Measurements from ENCODE around the gene KCNK3. TPM values are rescaled to one million over a fixed set of nuclear protein-coding genes. Genes with fewer than 3 reads are reported as not detected.
A peak's percentile ranks its signal among the peaks of the same experiment; 100 is the strongest.

Gene KCNK3
- total and polyA plus RNA-seq, 9 donors, result 0.76 to 78.2 (median 2.1) TPM

DNA sequence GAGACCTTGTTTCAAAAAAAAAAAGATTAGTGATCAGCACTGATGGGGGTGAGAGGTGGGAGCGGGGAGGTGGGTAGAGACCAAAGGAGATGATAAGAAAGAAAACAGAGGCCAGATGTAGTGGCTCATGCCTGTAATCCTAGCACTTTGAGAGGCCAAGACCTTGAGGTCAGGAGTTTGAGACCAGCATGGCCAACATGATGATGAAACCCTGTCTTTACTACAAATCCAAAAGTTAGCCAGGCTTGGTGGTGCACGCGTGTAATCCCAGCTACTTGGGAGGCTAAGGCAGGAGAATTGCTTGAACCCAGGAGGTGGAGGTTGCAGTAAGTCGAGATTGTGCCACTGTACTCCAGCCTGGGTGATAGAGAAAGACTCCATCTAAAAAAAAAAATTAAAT is 62.0 kb downstream of the KCNK3 start:
- Histone ChIP-seq H3K27ac (no peak overlapping the region), H3K9me3 (no peaks in the 10 kb centered on the region), H3K4me3 (no peak overlapping the region), H3K36me3 (no peaks in the 10 kb centered on the region), H3K4me1 (ENCODE audit: insufficient read depth) (peaks cover 10% of the 10 kb centered on the region), H3K27me3 (no peaks in the 10 kb centered on the region)
- TF ChIP-seq, protein P1, sequence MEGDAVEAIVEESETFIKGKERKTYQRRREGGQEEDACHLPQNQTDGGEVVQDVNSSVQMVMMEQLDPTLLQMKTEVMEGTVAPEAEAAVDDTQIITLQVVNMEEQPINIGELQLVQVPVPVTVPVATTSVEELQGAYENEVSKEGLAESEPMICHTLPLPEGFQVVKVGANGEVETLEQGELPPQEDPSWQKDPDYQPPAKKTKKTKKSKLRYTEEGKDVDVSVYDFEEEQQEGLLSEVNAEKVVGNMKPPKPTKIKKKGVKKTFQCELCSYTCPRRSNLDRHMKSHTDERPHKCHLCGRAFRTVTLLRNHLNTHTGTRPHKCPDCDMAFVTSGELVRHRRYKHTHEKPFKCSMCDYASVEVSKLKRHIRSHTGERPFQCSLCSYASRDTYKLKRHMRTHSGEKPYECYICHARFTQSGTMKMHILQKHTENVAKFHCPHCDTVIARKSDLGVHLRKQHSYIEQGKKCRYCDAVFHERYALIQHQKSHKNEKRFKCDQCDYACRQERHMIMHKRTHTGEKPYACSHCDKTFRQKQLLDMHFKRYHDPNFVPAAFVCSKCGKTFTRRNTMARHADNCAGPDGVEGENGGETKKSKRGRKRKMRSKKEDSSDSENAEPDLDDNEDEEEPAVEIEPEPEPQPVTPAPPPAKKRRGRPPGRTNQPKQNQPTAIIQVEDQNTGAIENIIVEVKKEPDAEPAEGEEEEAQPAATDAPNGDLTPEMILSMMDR (IDR thresholded peaks at IDR 0.05), result no peak
- no peak for TF ChIP-seq POLR2A (IDR thresholded peaks at IDR 0.05)
- no peak for TF ChIP-seq EP300 (IDR thresholded peaks at IDR 0.05)
- intact Hi-C loops (cut with DNase I), result no loop called here
- no peak for DNase-seq
- WGBS, 3 donors, result 93 to 96% (median 95%) methylated on average over 4 of the region's 4 CpGs

DNA sequence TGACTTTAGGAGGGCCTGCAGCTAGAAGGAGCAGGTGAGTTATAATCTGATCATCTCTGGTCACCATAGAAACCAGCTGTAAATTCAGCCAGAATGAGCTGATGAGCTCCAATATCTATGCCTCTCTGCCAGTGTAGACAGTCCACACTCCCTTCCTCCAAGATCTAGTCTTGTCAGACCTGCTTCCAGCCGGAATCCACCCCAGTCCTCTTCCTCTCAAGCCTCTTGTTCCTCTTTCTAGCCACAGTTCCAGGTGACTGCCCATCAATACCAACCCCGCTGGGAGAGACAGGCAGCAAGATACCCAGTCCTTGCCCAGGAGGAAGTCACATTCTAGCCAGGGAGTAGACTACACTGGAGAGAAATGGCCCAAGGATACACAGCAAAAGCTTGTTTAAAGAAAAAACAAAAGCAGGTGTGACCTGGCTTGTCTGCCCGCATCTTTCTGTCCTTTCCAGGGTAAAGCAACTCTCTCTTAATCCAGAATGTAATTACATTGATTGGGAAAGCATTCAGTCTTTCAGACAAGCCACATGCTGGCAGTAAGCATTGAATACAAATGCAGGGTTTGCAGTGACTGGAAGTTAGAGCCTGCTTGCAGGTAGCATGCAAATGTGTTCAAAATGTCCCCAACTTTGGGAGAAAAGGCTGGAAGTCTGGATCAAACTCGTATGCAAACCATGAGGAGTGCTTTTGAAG is 62.6 kb downstream of the KCNK3 start:
- WGBS, 3 donors, result 84 to 87% (median 86%) methylated on average over 4 of the region's 4 CpGs
- no peak overlapping the region for H3K27ac ChIP-seq

DNA sequence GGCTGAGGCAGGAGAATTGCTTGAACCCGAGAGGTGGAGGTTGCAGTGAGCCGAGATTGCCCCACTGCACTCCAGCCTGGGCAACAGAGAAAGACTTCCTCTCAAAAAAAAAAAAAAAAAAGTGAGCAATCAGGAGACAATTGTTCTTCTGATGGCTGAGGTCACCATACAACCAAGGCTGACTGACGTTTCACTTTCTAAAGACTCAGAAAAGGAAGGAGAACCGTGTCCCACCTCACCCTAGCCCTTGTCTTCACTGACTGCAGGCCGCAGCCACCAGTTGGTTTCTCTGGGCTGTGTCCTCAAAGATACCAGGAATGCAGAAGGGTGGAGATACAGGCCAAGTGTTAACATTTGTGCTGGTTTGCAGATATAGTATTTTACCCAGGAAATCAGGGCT is 63.8 kb downstream of the KCNK3 start:
- WGBS, 3 donors, result 87 to 92% (median 90%) methylated on average over 5 of the region's 5 CpGs
- TF ChIP-seq EP300 (IDR thresholded peaks at IDR 0.05), result no peak
- no peak for TF ChIP-seq POLR2A (IDR thresholded peaks at IDR 0.05)
- TF ChIP-seq, protein P1 (IDR thresholded peaks at IDR 0.05), result no peak
- intact Hi-C loops (cut with DNase I), result no loop called here
- H3K9me3 ChIP-seq, result no peaks in the 10 kb centered on the region
- no peaks in the 10 kb centered on the region for H3K36me3 ChIP-seq
- H3K27me3 ChIP-seq, result no peaks in the 10 kb centered on the region
- DNase-seq, result no peak
- H3K4me3 ChIP-seq, result no peak overlapping the region
- H3K27ac ChIP-seq, result no peak overlapping the region
- H3K4me1 ChIP-seq (ENCODE audit: insufficient read depth), result peaks cover 10% of the 10 kb centered on the region

More for the DNA sequence above, 62.6 kb downstream of the KCNK3 start:
- Histone ChIP-seq H3K4me3 (no peak overlapping the region), H3K36me3 (no peaks in the 10 kb centered on the region), H3K27me3 (no peaks in the 10 kb centered on the region), H3K9me3 (no peaks in the 10 kb centered on the region), H3K4me1 (ENCODE audit: insufficient read depth) (peaks cover 10% of the 10 kb centered on the region)
- TF ChIP-seq EP300 (IDR thresholded peaks at IDR 0.05), result no peak
- TF ChIP-seq, protein P1 (IDR thresholded peaks at IDR 0.05), result no peak
- no peak for TF ChIP-seq POLR2A (IDR thresholded peaks at IDR 0.05)
- DNase-seq, result no peak
- intact Hi-C loops (cut with DNase I), result no loop called here

DNA sequence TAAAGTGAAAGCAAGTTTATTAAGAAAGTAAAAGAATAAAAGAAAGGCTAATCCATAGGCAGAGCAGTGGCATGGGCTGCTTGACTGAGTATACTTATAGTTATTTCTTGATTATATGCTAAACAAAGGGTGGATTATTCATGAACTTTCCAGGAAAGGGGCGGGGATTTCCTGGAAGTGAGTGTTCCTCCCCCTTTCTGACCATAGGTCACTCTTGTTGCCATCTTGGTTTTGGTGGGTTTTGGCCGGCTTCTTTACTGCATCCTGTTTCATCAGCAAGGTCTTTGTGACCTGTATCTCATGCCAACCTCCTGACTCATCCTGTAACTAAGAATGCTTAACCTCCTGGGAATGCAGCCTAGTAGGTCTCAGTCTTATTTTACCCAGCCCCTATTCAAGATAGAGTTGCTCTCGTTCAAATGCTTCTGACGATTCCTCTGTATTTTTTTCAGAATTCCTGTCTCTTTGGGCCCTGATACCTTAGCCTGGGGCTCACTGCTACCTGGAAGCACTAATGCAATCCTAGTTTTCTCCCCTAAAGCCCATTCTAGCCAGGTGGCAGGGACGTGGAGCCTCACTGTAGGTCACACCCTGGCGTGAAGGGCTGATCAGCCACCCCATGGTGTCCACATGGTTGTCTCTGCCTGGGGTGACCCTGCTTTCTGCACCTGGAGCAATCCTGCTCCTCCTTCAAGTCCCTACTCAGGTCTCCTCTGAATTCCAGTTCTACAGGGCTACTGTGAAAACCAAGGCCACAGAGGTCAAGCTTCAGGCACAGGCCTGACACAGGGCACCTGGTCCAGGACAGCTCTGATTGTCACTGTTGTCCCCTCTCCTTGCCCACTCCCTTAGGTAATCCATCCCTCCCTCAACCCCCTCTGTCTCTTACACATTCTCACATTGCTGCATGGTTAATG is 65.6 kb downstream of the KCNK3 start:
- no peaks in the 10 kb centered on the region for H3K27me3 ChIP-seq
- no peak for TF ChIP-seq POLR2A (IDR thresholded peaks at IDR 0.05)
- TF ChIP-seq EP300 (IDR thresholded peaks at IDR 0.05), result peak; percentile 12
- TF ChIP-seq, protein P1 (IDR thresholded peaks at IDR 0.05), result no peak
- WGBS, 3 donors, result 26 to 33% (median 33%) methylated on average over 6 of the region's 6 CpGs
- intact Hi-C loops (cut with DNase I), result no loop called here
- H3K36me3 ChIP-seq, result no peaks in the 10 kb centered on the region
- no peak overlapping the region for H3K27ac ChIP-seq
- H3K9me3 ChIP-seq, result no peaks in the 10 kb centered on the region
- peaks cover 10% of the 10 kb centered on the region for H3K4me1 ChIP-seq (ENCODE audit: insufficient read depth)
- H3K4me3 ChIP-seq, result no peak overlapping the region
- DNase-seq, result peak; percentile 60 to 76 (median 68)

Data from ovary (tissue), 9 donors.